Measurements from ENCODE around the gene PCAT6.
A peak's percentile ranks its signal among the peaks of the same experiment; 100 is the strongest.

Gene PCAT6

GRCh38 chr1:202810615-202811295 lies at the start of gene PCAT6:
Gene PCAT6 (plus strand): TSS chr1:202810954.
- Histone ChIP-seq H3K27ac (peak within 1 kb of the TSS; percentile 49), H3K9me3 (ENCODE audit: severe bottlenecking) (no peaks in the 10 kb centered on the region), H3K36me3 (peaks cover 4% of the 10 kb centered on the region; the same call in 1 of the 2 replicates), H3K27me3 (ENCODE audit: insufficient read depth, low read depth, severe bottlenecking) (no peaks in the 10 kb centered on the region), H3K4me3 (ENCODE audit: low read depth, low read length) (peak within 1 kb of the TSS; percentile 79)
- peak; percentile 100 for DNase-seq
- TF ChIP-seq CTCF (IDR thresholded peaks at IDR 0.05; ENCODE audit: low read depth, low read length): no peak

GRCh38 chr1:202762019-202762418 lies 48.7 kb upstream of the PCAT6 start:
- Histone ChIP-seq H3K36me3 (peaks cover 94% of the 10 kb centered on the region), H3K4me3 (ENCODE audit: low read depth, low read length) (no peak overlapping the region), H3K9me3 (ENCODE audit: severe bottlenecking) (no peaks in the 10 kb centered on the region), H3K27ac (no peak overlapping the region), H3K27me3 (ENCODE audit: insufficient read depth, low read depth, severe bottlenecking) (no peaks in the 10 kb centered on the region)
- no peak for TF ChIP-seq CTCF (IDR thresholded peaks at IDR 0.05; ENCODE audit: low read depth, low read length)
- no peak for DNase-seq

- Histone ChIP-seq H3K4me3 (ENCODE audit: low read depth, low read length) (no peak overlapping the region), H3K9me3 (ENCODE audit: severe bottlenecking) (no peaks in the 10 kb centered on the region), H3K27me3 (ENCODE audit: insufficient read depth, low read depth, severe bottlenecking) (no peaks in the 10 kb centered on the region), H3K36me3 (peaks cover 76% of the 10 kb centered on the region), H3K27ac (no peak overlapping the region)
- no peak for DNase-seq
- no peak for TF ChIP-seq CTCF (IDR thresholded peaks at IDR 0.05; ENCODE audit: low read depth, low read length)
These were observed 45.0 kb upstream of the PCAT6 start for GRCh38 chr1:202765721-202766120.

- no peak for DNase-seq
- no peaks in the 10 kb centered on the region for H3K27me3 ChIP-seq (ENCODE audit: insufficient read depth, low read depth, severe bottlenecking)
- no peak overlapping the region for H3K4me3 ChIP-seq (ENCODE audit: low read depth, low read length)
- no peak overlapping the region for H3K27ac ChIP-seq
- no peak for TF ChIP-seq CTCF (IDR thresholded peaks at IDR 0.05; ENCODE audit: low read depth, low read length)
- H3K36me3 ChIP-seq: peaks cover 76% of the 10 kb centered on the region
- no peaks in the 10 kb centered on the region for H3K9me3 ChIP-seq (ENCODE audit: severe bottlenecking)
These were observed 40.6 kb upstream of the PCAT6 start for GRCh38 chr1:202770135-202770534.

GRCh38 chr1:202781180-202781579 lies 29.6 kb upstream of the PCAT6 start:
- no peak for DNase-seq
- Histone ChIP-seq H3K27ac (no peak overlapping the region), H3K27me3 (ENCODE audit: insufficient read depth, low read depth, severe bottlenecking) (no peaks in the 10 kb centered on the region), H3K9me3 (ENCODE audit: severe bottlenecking) (no peaks in the 10 kb centered on the region), H3K4me3 (ENCODE audit: low read depth, low read length) (no peak overlapping the region), H3K36me3 (peaks cover 8% of the 10 kb centered on the region)
- no peak for TF ChIP-seq CTCF (IDR thresholded peaks at IDR 0.05; ENCODE audit: low read depth, low read length)

- no peak for TF ChIP-seq CTCF (IDR thresholded peaks at IDR 0.05; ENCODE audit: low read depth, low read length)
These were observed 23.9 kb upstream of the PCAT6 start for GRCh38 chr1:202786804-202787203.

More at GRCh38 chr1:202786804-202787203, 23.9 kb upstream of the PCAT6 start:
- no peak overlapping the region for H3K4me3 ChIP-seq (ENCODE audit: low read depth, low read length)
- DNase-seq: no peak
- no peaks in the 10 kb centered on the region; the same call in 1 of the 2 replicates for H3K36me3 ChIP-seq
- no peaks in the 10 kb centered on the region for H3K27me3 ChIP-seq (ENCODE audit: insufficient read depth, low read depth, severe bottlenecking)
- no peak overlapping the region for H3K27ac ChIP-seq
- H3K9me3 ChIP-seq (ENCODE audit: severe bottlenecking): no peaks in the 10 kb centered on the region
